GM12873 (cell line): ENCODE data around the gene NEDD4L.

Experiments used
- TF ChIP-seq, protein P1 (sequence below): IDR thresholded peaks from 2 replicates; pipeline ENCODE4 v1.5.1; 2012; ENCODE audit warnings: low read depth, mild to moderate bottlenecking, moderate library complexity, low read length, control low read depth; ENCODE audit not compliant: insufficient read depth; ENCODE audit errors: missing control alignments

NEDD4L gene

GRCh38 chr18:58232668-58233067 is 188.6 kb downstream of the NEDD4L start:
- TF ChIP-seq, protein P1, sequence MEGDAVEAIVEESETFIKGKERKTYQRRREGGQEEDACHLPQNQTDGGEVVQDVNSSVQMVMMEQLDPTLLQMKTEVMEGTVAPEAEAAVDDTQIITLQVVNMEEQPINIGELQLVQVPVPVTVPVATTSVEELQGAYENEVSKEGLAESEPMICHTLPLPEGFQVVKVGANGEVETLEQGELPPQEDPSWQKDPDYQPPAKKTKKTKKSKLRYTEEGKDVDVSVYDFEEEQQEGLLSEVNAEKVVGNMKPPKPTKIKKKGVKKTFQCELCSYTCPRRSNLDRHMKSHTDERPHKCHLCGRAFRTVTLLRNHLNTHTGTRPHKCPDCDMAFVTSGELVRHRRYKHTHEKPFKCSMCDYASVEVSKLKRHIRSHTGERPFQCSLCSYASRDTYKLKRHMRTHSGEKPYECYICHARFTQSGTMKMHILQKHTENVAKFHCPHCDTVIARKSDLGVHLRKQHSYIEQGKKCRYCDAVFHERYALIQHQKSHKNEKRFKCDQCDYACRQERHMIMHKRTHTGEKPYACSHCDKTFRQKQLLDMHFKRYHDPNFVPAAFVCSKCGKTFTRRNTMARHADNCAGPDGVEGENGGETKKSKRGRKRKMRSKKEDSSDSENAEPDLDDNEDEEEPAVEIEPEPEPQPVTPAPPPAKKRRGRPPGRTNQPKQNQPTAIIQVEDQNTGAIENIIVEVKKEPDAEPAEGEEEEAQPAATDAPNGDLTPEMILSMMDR: no peak

DNA sequence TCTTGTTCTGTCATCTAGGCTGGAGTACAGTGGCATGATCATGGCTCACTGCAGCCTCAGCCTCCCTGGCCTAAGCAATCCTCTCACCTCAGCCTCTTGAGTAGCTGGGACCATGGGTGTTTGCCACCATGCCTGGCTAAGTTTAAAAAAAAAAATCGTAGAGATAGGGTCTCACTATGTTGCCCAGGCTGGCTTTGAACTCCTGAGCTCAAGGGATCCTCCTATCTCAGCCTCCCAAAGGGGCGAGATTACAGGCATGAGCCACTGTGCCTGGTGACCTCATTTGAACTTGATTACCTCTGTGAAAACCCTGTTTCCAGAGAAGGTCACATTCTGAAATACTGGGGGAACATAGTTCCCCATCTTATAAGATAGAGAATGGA is 190.3 kb downstream of the NEDD4L start:
- TF ChIP-seq, protein P1: no peak

- TF ChIP-seq, protein P1: no peak
These were observed 191.0 kb downstream of the NEDD4L start for GRCh38 chr18:58235001-58235436.

- TF ChIP-seq, protein P1: no peak
These were observed 195.9 kb downstream of the NEDD4L start for GRCh38 chr18:58239879-58240278.

GRCh38 chr18:58241026-58241679 is 197.1 kb downstream of the NEDD4L start:
- TF ChIP-seq, protein P1: no peak

- TF ChIP-seq, protein P1: no peak
These were observed 197.9 kb downstream of the NEDD4L start for GRCh38 chr18:58241877-58242276.

DNA sequence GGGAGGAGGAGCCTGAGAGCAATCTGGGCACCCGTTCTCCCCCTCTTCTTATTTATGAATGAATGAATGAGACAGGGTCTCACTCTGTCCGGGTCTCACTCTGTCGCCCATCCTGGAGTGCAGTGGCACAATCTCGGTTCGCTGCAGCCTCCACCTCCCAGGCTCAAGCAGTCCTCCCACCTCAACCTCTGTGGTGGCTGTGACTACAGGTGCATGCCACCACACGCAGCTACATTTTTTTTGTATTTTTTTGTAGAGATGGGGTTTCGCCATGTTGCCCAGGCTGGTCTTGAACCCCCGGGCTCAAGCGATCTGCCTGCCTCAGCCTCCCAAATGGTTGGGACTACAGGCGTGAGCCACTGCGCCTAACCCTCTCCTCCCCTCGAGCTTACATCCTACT is 198.4 kb downstream of the NEDD4L start:
- TF ChIP-seq, protein P1: no peak
